SU-DHL-6 (cell line): ENCODE results near the gene HOXA13.
A peak's percentile ranks its signal among the peaks of the same experiment; 100 is the strongest.

ENCODE experiments used
- H2AFZ ChIP-seq: fragments of 200-600 bp; sonication (generic); 2 replicates; pipeline ENCODE4 v1.6.1; 2014; ENCODE audit warnings: low read depth, mild to moderate bottlenecking, moderate library complexity, mixed read lengths, antibody characterized with exemption, low read length; ENCODE audit not compliant: severe bottlenecking
- H3F3A ChIP-seq: fragments of 200-600 bp; shearing (Covaris generic); 2 replicates; pipeline ENCODE4 v1.6.0; 2016; ENCODE audit warnings: antibody characterized with exemption, mild to moderate bottlenecking; ENCODE audit not compliant: insufficient read depth
- H3K27ac ChIP-seq: fragments of 200-600 bp; sonication (generic); 2 replicates; pipeline ENCODE4 v1.5.1; 2016; ENCODE audit warnings: low read depth, mild to moderate bottlenecking, low read length, moderate library complexity, mixed read lengths
- H3K27me3 ChIP-seq: fragments of 200-600 bp; sonication (generic), shearing (Covaris generic); 2 replicates; pipeline ENCODE4 v1.6.0; 2014; ENCODE audit warnings: mild to moderate bottlenecking, low read length
- H3K36me3 ChIP-seq: fragments of 200-600 bp; sonication (generic); 2 replicates; pipeline ENCODE4 v1.6.1; 2014; ENCODE audit warnings: mild to moderate bottlenecking, low read length, mixed read lengths
- H3K4me2 ChIP-seq: fragments of 300-600, 200-600 bp; shearing (Covaris generic), sonication (generic); 2 replicates; pipeline ENCODE4 v1.6.0; 2014; ENCODE audit warnings: low read length, low read depth, mild to moderate bottlenecking; ENCODE audit not compliant: poor library complexity, severe bottlenecking
- H3K4me3 ChIP-seq: fragments of 200-600 bp; sonication (generic); 2 replicates; pipeline ENCODE4 v1.5.1; 2014; ENCODE audit warnings: antibody characterized with exemption, low read length, mild to moderate bottlenecking, mixed read lengths; ENCODE audit not compliant: insufficient read depth, poor library complexity, severe bottlenecking
- H3K79me2 ChIP-seq: fragments of 200-600 bp; sonication (generic); 2 replicates; pipeline ENCODE4 v1.6.1; 2014; ENCODE audit warnings: mild to moderate bottlenecking, low read length, moderate library complexity; ENCODE audit not compliant: insufficient read depth
- H3K9ac ChIP-seq: fragments of 200-600 bp; sonication (generic); 2 replicates; pipeline ENCODE4 v1.7.0; 2014; ENCODE audit warnings: mild to moderate bottlenecking, low read length
- H3K9me2 ChIP-seq: fragments of 200-600 bp; sonication (generic); replicated peaks from 2 replicates; pipeline ENCODE4 v1.6.1; 2014; ENCODE audit warnings: low read length; ENCODE audit not compliant: insufficient read depth
- H3K9me3 ChIP-seq: fragments of 200-600 bp; sonication (generic); 2 replicates; pipeline ENCODE4 v1.6.1; 2014; ENCODE audit warnings: low read length, mixed read lengths; ENCODE audit not compliant: insufficient read depth
- H4K20me1 ChIP-seq: fragments of 200-600 bp; sonication (generic); 2 replicates; pipeline ENCODE4 v1.6.1; 2014; ENCODE audit warnings: low read depth, mild to moderate bottlenecking, antibody characterized with exemption, low read length, moderate library complexity, mixed read lengths
- EZH2phosphoT487 ChIP-seq: fragments of 200-600 bp; sonication (generic), shearing (Covaris generic); conservative IDR thresholded peaks from 2 replicates; pipeline ENCODE4 v1.6.1; 2018; ENCODE audit warnings: mild to moderate bottlenecking, antibody characterized with exemption, low read length, moderate library complexity, mixed read lengths
- TF ChIP-seq, protein P1 (sequence below): fragments of 200-600 bp; sonication (generic); IDR thresholded peaks from one replicate; pipeline ENCODE4 v1.5.1; 2017; ENCODE audit warnings: antibody characterized with exemption, mild to moderate bottlenecking, low read length, moderate library complexity; ENCODE audit not compliant: insufficient read depth, poor library complexity, severe bottlenecking

The HOXA13 gene

DNA sequence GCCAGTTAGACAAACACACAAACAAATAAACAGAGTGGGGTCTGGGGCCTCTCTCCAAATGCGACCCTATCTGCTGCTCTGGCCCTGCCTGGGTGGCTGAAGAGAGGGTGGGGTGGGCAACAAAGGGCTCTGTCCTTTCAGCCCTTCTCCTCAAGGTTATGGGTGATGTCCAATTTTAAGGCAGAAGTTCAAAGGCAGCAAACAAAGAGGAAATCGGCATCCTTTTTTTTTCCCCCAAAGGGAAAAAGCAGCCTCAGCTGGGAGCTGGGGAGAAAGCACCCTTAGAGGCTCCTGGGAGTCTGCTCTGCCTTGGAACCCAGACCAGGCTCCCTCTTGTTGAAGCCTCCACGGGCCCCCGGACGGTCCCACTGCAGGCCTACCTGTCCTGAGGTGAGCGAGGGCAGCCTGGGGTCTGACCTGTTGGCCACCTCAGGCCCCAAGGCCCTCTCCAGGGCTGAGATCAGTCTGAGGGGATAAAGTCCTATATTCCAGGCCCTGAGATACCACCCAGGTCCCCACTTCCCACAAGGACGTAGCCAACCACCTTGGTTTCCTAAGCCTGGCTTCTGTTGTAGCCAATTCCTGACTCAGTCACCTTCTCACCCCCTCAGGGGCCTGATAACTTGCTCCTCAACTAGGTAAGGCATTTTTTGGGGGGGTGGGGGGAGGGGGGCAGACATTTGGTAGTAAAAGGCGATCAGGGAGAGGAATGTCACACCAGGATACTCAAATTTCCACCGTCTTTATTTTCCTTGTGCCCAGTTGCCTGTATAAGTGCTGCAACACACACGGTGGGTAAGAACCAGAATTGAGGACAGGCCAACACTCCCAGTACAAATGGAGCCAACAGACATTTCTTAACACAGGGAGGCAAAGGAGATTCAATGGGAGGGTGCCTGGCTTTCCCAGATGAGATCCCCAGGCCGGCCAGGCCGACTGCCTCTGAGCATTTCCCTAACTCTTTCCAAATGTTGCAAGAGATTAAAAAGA is 19.2 kb downstream of the HOXA13 start:
- H3K79me2 ChIP-seq = no peaks in the 10 kb centered on the region
- H3K9me3 ChIP-seq = no peaks in the 10 kb centered on the region
- no peaks in the 10 kb centered on the region for H4K20me1 ChIP-seq
- TF ChIP-seq, protein P1, sequence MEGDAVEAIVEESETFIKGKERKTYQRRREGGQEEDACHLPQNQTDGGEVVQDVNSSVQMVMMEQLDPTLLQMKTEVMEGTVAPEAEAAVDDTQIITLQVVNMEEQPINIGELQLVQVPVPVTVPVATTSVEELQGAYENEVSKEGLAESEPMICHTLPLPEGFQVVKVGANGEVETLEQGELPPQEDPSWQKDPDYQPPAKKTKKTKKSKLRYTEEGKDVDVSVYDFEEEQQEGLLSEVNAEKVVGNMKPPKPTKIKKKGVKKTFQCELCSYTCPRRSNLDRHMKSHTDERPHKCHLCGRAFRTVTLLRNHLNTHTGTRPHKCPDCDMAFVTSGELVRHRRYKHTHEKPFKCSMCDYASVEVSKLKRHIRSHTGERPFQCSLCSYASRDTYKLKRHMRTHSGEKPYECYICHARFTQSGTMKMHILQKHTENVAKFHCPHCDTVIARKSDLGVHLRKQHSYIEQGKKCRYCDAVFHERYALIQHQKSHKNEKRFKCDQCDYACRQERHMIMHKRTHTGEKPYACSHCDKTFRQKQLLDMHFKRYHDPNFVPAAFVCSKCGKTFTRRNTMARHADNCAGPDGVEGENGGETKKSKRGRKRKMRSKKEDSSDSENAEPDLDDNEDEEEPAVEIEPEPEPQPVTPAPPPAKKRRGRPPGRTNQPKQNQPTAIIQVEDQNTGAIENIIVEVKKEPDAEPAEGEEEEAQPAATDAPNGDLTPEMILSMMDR = no peak
- TF ChIP-seq EZH2phosphoT487 = no peak
- H3K36me3 ChIP-seq = no peaks in the 10 kb centered on the region
- no peak overlapping the region for H3K4me2 ChIP-seq
- H3K9me2 ChIP-seq = no peaks in the 10 kb centered on the region
- H3K27ac ChIP-seq = no peak overlapping the region
- no peak overlapping the region for H2AFZ ChIP-seq
- no peaks in the 10 kb centered on the region for H3F3A ChIP-seq
- H3K9ac ChIP-seq = no peak overlapping the region
- H3K4me3 ChIP-seq = no peak overlapping the region
- no peaks in the 10 kb centered on the region for H3K27me3 ChIP-seq

GRCh38 chr7:27179503-27180430 is 20.1 kb downstream of the HOXA13 start:
- Histone ChIP-seq H3K4me2 (peak overlapping the region; percentile 34), H3F3A (no peaks in the 10 kb centered on the region), H3K9ac (no peak overlapping the region), H3K79me2 (no peaks in the 10 kb centered on the region), H3K36me3 (no peaks in the 10 kb centered on the region), H3K27me3 (no peaks in the 10 kb centered on the region), H3K27ac (no peak overlapping the region), H3K4me3 (no peak overlapping the region), H2AFZ (no peak overlapping the region), H3K9me3 (no peaks in the 10 kb centered on the region), H3K9me2 (no peaks in the 10 kb centered on the region), H4K20me1 (no peaks in the 10 kb centered on the region)
- no peak for TF ChIP-seq EZH2phosphoT487
- TF ChIP-seq, protein P1 = peak; percentile 99

DNA sequence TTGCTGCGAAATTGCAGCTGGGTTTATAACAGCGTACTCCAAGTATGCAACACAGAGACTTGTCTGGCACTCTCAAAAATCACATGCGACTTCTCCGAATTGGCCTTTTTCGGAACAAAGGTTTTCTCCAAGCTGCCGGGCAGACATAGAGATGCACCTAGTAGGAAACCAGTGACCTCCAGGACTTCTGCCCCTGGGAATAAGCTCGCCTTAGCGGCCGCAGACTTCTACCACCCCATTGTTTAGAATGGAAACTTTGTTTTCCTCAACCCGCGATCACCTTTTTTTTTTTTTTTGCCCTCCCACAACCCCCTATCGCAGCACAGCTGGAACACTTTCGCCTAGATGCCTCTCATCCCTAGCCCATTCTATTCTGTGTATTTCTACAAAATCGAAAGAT is 20.9 kb downstream of the HOXA13 start:
- Histone ChIP-seq H3K79me2 (no peaks in the 10 kb centered on the region), H3K27me3 (no peaks in the 10 kb centered on the region), H3K9me2 (no peaks in the 10 kb centered on the region), H4K20me1 (no peaks in the 10 kb centered on the region), H2AFZ (no peak overlapping the region), H3K36me3 (no peaks in the 10 kb centered on the region), H3K4me2 (no peak overlapping the region), H3F3A (no peaks in the 10 kb centered on the region), H3K9ac (no peak overlapping the region), H3K9me3 (no peaks in the 10 kb centered on the region), H3K4me3 (no peak overlapping the region), H3K27ac (no peak overlapping the region)
- TF ChIP-seq, protein P1 = no peak
- TF ChIP-seq EZH2phosphoT487 = no peak
